Calu3 (cell line): ENCODE measurements around the gene GRIK1. TPM values are rescaled to one million over a fixed set of nuclear protein-coding genes. Genes with fewer than 3 reads are reported as not detected.

Experiments used
- BruUV-seq: library from RNA; stranded (reverse); fragments of 400-500 nt; replicated peaks from 2 replicates; lab custom pipeline; 2021; lab: Mats Ljungman, UMichigan
- CTCF ChIA-PET: fragments of 300-600 bp; sonication (Branson Sonifier 250); formaldehyde crosslinking; loops from one replicate; lab custom pipeline; 2022; ENCODE audit warnings: antibody characterized with exemption; lab: Charles Lee
- DNase-seq: peaks from one replicate; pipeline ENCODE4 v3.0.0; 2022
- H3K27ac Mint-ChIP-seq: one replicate; pipeline ENCODE4 v1.8.0; 2022; ENCODE audit warnings: mixed read lengths; ENCODE audit not compliant: unreplicated experiment
- H3K27me3 Mint-ChIP-seq: one replicate; pipeline ENCODE4 v1.8.0; 2022; ENCODE audit warnings: mixed read lengths; ENCODE audit not compliant: unreplicated experiment
- H3K36me3 Mint-ChIP-seq: one replicate; pipeline ENCODE4 v1.8.0; 2022; ENCODE audit warnings: mild to moderate bottlenecking, moderate library complexity, mixed read lengths; ENCODE audit not compliant: insufficient read depth, unreplicated experiment
- H3K4me1 Mint-ChIP-seq: one replicate; pipeline ENCODE4 v1.8.0; 2022; ENCODE audit warnings: mild to moderate bottlenecking, low read depth, mixed read lengths; ENCODE audit not compliant: unreplicated experiment
- H3K4me3 Mint-ChIP-seq: one replicate; pipeline ENCODE4 v1.8.0; 2022; ENCODE audit warnings: mild to moderate bottlenecking, low read depth, moderate library complexity, mixed read lengths; ENCODE audit not compliant: unreplicated experiment
- H3K9me3 Mint-ChIP-seq: one replicate; pipeline ENCODE4 v1.8.0; 2022; ENCODE audit warnings: low read depth, mixed read lengths; ENCODE audit not compliant: unreplicated experiment
- intact Hi-C: fragments of 100-400 bp; cut with micrococcal nuclease; formaldehyde crosslinking; loops from one replicate; pipeline ENCODE4 v1.10.0; 2022; ENCODE audit not compliant: unreplicated experiment
- total RNA-seq: library from RNA; stranded (reverse); gene quantifications from 2 replicates; pipeline ENCODE4 v1.2.3, GENCODE V29; 2022
- TF ChIP-seq, protein P1 (sequence below): fragments of 200-600 bp; IDR thresholded peaks from one replicate; pipeline ENCODE4 v1.8.0; 2022; ENCODE audit warnings: antibody characterized with exemption; ENCODE audit not compliant: unreplicated experiment

GRIK1 gene
- total RNA-seq, 1 experiment from 2014 or later, result not detected

DNA sequence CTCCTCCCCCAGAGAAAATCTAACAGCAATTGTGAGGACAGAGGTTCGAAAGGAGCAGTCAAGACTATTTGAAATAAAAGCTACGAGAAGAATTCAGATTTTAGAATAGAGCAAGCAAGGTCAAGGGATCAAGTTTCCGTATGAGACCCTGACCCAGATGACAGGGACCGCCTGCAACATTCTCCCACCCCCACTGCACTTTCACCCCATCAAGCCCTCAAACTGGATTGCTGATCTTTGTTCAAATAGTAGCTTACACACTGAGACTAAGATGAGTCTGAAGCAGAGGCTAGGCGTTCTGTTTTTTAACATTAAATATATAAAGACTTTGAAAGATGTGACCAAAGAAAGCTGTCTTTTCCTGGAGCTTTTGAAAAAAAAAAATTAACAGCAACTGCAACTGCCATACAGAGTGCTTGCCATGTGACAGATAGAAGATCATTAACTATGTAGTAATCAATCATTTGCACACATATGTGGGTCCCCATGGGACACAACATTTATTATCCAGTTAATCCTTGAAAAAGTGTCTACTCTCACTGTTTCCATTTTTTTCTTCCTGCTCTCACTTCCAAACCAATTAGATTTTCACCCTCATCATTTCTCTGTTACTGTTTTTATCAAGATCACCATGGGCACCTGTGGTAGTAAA lies 120.0 kb downstream of the GRIK1 start:
- no peak overlapping the region for H3K27ac Mint-ChIP-seq
- H3K4me1 Mint-ChIP-seq, result no peaks in the 10 kb centered on the region
- H3K27me3 Mint-ChIP-seq, result no peaks in the 10 kb centered on the region
- DNase-seq, result no peak
- intact Hi-C loops, result no loop called here
- no TSS peak for BruUV-seq
- CTCF ChIA-PET, result no interaction called here
- no peaks in the 10 kb centered on the region for H3K36me3 Mint-ChIP-seq
- TF ChIP-seq, protein P1, sequence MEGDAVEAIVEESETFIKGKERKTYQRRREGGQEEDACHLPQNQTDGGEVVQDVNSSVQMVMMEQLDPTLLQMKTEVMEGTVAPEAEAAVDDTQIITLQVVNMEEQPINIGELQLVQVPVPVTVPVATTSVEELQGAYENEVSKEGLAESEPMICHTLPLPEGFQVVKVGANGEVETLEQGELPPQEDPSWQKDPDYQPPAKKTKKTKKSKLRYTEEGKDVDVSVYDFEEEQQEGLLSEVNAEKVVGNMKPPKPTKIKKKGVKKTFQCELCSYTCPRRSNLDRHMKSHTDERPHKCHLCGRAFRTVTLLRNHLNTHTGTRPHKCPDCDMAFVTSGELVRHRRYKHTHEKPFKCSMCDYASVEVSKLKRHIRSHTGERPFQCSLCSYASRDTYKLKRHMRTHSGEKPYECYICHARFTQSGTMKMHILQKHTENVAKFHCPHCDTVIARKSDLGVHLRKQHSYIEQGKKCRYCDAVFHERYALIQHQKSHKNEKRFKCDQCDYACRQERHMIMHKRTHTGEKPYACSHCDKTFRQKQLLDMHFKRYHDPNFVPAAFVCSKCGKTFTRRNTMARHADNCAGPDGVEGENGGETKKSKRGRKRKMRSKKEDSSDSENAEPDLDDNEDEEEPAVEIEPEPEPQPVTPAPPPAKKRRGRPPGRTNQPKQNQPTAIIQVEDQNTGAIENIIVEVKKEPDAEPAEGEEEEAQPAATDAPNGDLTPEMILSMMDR, result no peak
- no peaks in the 10 kb centered on the region for H3K9me3 Mint-ChIP-seq
- no peak overlapping the region for H3K4me3 Mint-ChIP-seq

DNA sequence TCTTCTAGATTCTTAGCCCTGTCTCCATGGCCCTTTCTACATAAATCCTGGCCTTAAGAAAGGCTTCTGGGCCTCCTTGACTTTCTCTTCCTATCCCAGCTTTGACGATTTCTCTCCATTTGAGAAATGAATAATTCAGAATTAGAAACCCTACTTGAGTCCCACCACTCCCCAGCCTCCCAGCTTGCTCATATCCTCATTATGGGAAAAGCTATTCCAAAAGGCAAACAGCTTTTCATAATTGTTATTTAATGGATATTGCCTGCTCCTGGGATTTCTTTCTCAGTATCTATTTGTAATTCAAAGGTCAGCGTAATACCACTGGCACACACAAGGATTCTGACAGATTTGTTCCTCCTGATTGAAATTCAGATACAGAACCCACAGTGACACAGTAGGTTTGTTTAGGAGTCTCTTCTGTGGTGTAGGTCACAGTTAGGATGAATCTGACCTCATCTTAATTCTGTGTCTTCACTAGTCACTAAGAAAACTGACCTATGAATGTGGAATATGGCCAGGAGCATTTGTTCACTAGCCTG lies 121.3 kb downstream of the GRIK1 start:
- CTCF ChIA-PET, result no interaction called here
- H3K4me1 Mint-ChIP-seq, result no peaks in the 10 kb centered on the region
- DNase-seq, result no peak
- no peaks in the 10 kb centered on the region for H3K9me3 Mint-ChIP-seq
- no peak overlapping the region for H3K27ac Mint-ChIP-seq
- TF ChIP-seq, protein P1, result no peak
- no TSS peak for BruUV-seq
- H3K36me3 Mint-ChIP-seq, result no peaks in the 10 kb centered on the region
- H3K27me3 Mint-ChIP-seq, result no peaks in the 10 kb centered on the region
- H3K4me3 Mint-ChIP-seq, result no peak overlapping the region
- intact Hi-C loops, result no loop called here

DNA sequence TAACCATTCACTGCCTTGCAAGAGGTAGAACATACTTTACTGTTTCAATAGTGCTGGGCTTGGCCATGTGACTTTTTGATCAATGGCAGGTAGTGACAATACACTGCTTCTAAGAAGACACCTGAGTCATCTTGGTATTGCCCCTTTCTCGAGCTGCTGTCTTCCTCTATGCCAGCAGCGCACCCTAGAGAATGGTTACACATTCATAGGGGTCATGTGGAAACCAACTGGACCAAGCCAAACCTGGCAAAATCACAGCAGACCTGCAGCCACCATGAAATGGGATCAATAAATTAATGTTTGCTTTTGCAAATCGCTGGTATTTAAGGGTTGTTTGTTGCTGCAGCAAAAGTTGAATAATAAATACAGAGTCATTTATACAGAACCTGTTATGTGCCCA lies 122.3 kb downstream of the GRIK1 start:
- TF ChIP-seq, protein P1, result no peak
- no peak overlapping the region for H3K4me3 Mint-ChIP-seq
- intact Hi-C loops, result no loop called here
- no peaks in the 10 kb centered on the region for H3K4me1 Mint-ChIP-seq
- no peaks in the 10 kb centered on the region for H3K27me3 Mint-ChIP-seq
- H3K9me3 Mint-ChIP-seq, result no peaks in the 10 kb centered on the region
- CTCF ChIA-PET, result no interaction called here
- BruUV-seq, result no TSS peak
- H3K36me3 Mint-ChIP-seq, result no peaks in the 10 kb centered on the region
- no peak for DNase-seq
- H3K27ac Mint-ChIP-seq, result no peak overlapping the region

GRCh38 chr21:29812947-29813346 lies 126.8 kb downstream of the GRIK1 start:
- TF ChIP-seq, protein P1, result no peak
- CTCF ChIA-PET, result no interaction called here
- no peaks in the 10 kb centered on the region for H3K27me3 Mint-ChIP-seq
- intact Hi-C loops, result no loop called here
- no peak overlapping the region for H3K27ac Mint-ChIP-seq
- no peak for DNase-seq
- no TSS peak for BruUV-seq
- H3K4me1 Mint-ChIP-seq, result no peaks in the 10 kb centered on the region
- H3K36me3 Mint-ChIP-seq, result no peaks in the 10 kb centered on the region
- H3K9me3 Mint-ChIP-seq, result no peaks in the 10 kb centered on the region
- H3K4me3 Mint-ChIP-seq, result no peak overlapping the region
